B cell (primary cell): ENCODE data around the gene ZNF516.

Experiments
- EZH2 ChIP-seq: IDR thresholded peaks from 2 replicates; pipeline ENCODE4 v1.6.1; 2012; ENCODE audit warnings: borderline replicate concordance, low read depth, mild to moderate bottlenecking, moderate library complexity, low read length; ENCODE audit not compliant: insufficient read depth, poor library complexity, severe bottlenecking
- TF ChIP-seq, protein P1 (sequence below): fragments of 200-600 bp; IDR thresholded peaks from one replicate; pipeline ENCODE4 v1.8.0; 2022; ENCODE audit warnings: antibody characterized with exemption, mild to moderate bottlenecking

DNA sequence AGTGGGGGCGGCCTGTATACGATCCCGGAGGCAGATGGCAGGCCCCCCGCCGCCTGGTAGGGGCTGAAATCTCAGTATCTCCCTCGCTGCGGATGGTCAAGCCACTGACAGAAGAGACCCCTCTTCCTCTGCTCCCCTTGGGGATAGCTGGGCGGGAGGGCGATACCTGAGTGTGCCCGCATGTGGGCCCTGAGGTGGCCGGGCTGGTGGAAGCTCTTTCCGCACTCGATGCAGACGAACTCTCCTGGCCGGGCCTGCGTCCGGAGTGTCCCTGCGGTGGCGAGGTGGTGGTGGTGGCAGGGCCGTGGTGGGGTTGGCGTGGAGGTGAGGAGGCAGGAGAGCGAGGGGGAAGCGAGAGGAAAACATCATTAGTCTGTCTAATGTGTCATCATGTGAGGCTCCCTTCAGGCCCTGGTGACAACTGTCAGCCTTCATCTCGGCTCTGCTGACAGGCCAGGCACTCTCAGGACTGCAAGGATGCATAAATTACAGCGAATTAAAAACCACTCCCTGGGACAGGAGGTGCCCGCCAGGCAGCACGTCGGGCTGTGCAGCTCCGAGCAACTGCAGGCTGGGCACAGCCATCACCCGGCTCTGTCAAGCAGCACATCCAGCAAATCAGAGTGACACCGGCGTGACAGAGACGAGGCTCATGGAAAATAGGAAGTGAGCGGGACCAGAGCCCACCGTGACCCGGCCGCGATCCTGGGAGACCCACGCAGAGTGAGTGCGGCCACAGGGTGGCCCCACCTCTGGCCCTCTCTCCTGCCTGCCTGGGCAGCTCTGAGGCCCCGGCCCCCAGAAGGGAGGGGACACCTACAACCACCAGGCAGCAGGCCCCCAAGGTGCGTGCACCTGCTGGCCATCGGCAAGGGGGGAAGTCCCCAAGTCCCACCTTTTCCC is 123.5 kb downstream of the ZNF516 start:
- TF ChIP-seq, protein P1, sequence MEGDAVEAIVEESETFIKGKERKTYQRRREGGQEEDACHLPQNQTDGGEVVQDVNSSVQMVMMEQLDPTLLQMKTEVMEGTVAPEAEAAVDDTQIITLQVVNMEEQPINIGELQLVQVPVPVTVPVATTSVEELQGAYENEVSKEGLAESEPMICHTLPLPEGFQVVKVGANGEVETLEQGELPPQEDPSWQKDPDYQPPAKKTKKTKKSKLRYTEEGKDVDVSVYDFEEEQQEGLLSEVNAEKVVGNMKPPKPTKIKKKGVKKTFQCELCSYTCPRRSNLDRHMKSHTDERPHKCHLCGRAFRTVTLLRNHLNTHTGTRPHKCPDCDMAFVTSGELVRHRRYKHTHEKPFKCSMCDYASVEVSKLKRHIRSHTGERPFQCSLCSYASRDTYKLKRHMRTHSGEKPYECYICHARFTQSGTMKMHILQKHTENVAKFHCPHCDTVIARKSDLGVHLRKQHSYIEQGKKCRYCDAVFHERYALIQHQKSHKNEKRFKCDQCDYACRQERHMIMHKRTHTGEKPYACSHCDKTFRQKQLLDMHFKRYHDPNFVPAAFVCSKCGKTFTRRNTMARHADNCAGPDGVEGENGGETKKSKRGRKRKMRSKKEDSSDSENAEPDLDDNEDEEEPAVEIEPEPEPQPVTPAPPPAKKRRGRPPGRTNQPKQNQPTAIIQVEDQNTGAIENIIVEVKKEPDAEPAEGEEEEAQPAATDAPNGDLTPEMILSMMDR: no peak
- TF ChIP-seq EZH2: no peak
